Activated T-cell treated with anti-CD3 and anti-CD28 coated beads, Interleukin-2, amount 50 U/mL, for 4 hours (primary cell): ENCODE data around the gene MTMR8. TPM values are rescaled to one million over a fixed set of nuclear protein-coding genes. Genes with fewer than 3 reads are reported as not detected.
"Not testable (repeated sequence)": the region's sequence is repeated elsewhere in the genome, so short reads cannot be mapped to it uniquely, and the experiment has no call there.

ENCODE experiments used
- ATAC-seq, 2 donors: fragments of 200-7000 bp; cut with Tn5 transposase; one replicate each; pipeline ENCODE4 v1.10.0; 2021
- DNase-seq: peaks from one replicate; pipeline ENCODE4 v3.0.0-alpha.2; 2020
- H3K27me3 Mint-ChIP-seq: one replicate; pipeline ENCODE4 v1.8.0; 2021; ENCODE audit warnings: low read depth, mixed read lengths
- H3K36me3 Mint-ChIP-seq: one replicate; pipeline ENCODE4 v1.8.0; 2022; ENCODE audit warnings: mixed read lengths; ENCODE audit not compliant: insufficient read depth
- H3K4me1 Mint-ChIP-seq: one replicate; pipeline ENCODE4 v1.8.0; 2021; ENCODE audit warnings: low read depth, mixed read lengths
- H3K4me3 Mint-ChIP-seq: one replicate; pipeline ENCODE4 v1.8.0; 2021; ENCODE audit warnings: mild to moderate bottlenecking, moderate library complexity, mixed read lengths
- H3K9me3 Mint-ChIP-seq: one replicate; pipeline ENCODE4 v1.8.0; 2021; ENCODE audit warnings: mixed read lengths
- total RNA-seq, 3 donors: library from RNA; stranded (reverse); gene quantifications; one replicate each; pipeline ENCODE4 v1.2.1, GENCODE V29; 2021

MTMR8 gene
- total RNA-seq, result 1 to 10 TPM; 1.4 to 1.8 (median 1.8) TPM

- H3K36me3 Mint-ChIP-seq, result no peaks in the 10 kb centered on the region
- no peaks in the 10 kb centered on the region for H3K27me3 Mint-ChIP-seq
- ATAC-seq (peak; percentile 96 to 97), DNase-seq (peak; percentile 70)
- no peaks in the 10 kb centered on the region for H3K9me3 Mint-ChIP-seq
- peak within 1 kb of the TSS; percentile 92 for H3K4me3 Mint-ChIP-seq
- H3K4me1 Mint-ChIP-seq, result peaks cover 18% of the 10 kb centered on the region
Observed at GRCh38 chrX:64394874-64395567, at the start of gene MTMR8. TSS of gene MTMR8 (minus strand) at chrX:64395452. CDS start at chrX:64395363, 89 bp downstream.

- no peaks in the 10 kb centered on the region for H3K27me3 Mint-ChIP-seq
- ATAC-seq, result no peak
- peaks cover 8% of the 10 kb centered on the region for H3K9me3 Mint-ChIP-seq
- DNase-seq, result no peak
- no peaks in the 10 kb centered on the region for H3K36me3 Mint-ChIP-seq
- no peak overlapping the region for H3K4me3 Mint-ChIP-seq
- no peaks in the 10 kb centered on the region for H3K4me1 Mint-ChIP-seq
Observed at GRCh38 chrX:64439551-64439950, 44.3 kb upstream of the MTMR8 start.

- no peak for ATAC-seq
- H3K4me1 Mint-ChIP-seq, result no peaks in the 10 kb centered on the region
- no peaks in the 10 kb centered on the region for H3K27me3 Mint-ChIP-seq
- H3K36me3 Mint-ChIP-seq, result no peaks in the 10 kb centered on the region
- peaks cover 5% of the 10 kb centered on the region for H3K9me3 Mint-ChIP-seq
- no peak overlapping the region for H3K4me3 Mint-ChIP-seq
- DNase-seq, result no peak
Observed at GRCh38 chrX:64437665-64438064, 42.4 kb upstream of the MTMR8 start.

GRCh38 chrX:64437218-64437617 lies 42.0 kb upstream of the MTMR8 start:
- no peak for DNase-seq
- no peak overlapping the region for H3K4me3 Mint-ChIP-seq
- H3K4me1 Mint-ChIP-seq, result no peaks in the 10 kb centered on the region
- H3K9me3 Mint-ChIP-seq, result peaks cover 3% of the 10 kb centered on the region
- no peaks in the 10 kb centered on the region for H3K27me3 Mint-ChIP-seq
- ATAC-seq, result no peak
- H3K36me3 Mint-ChIP-seq, result no peaks in the 10 kb centered on the region

GRCh38 chrX:64428371-64428770 lies 33.1 kb upstream of the MTMR8 start:
- no peaks in the 10 kb centered on the region for H3K9me3 Mint-ChIP-seq
- no peak for DNase-seq
- H3K36me3 Mint-ChIP-seq, result no peaks in the 10 kb centered on the region
- peaks cover 3% of the 10 kb centered on the region for H3K27me3 Mint-ChIP-seq
- H3K4me1 Mint-ChIP-seq, result no peaks in the 10 kb centered on the region
- ATAC-seq, result no peak
- no peak overlapping the region for H3K4me3 Mint-ChIP-seq

- DNase-seq, result no peak
Observed at GRCh38 chrX:64427787-64428186, 32.5 kb upstream of the MTMR8 start.

GRCh38 chrX:64427281-64427680 lies 32.0 kb upstream of the MTMR8 start:
- no peaks in the 10 kb centered on the region for H3K9me3 Mint-ChIP-seq
- no peak for DNase-seq
- H3K4me3 Mint-ChIP-seq, result no peak overlapping the region
- H3K27me3 Mint-ChIP-seq, result peaks cover 3% of the 10 kb centered on the region
- no peaks in the 10 kb centered on the region for H3K36me3 Mint-ChIP-seq
- no peaks in the 10 kb centered on the region for H3K4me1 Mint-ChIP-seq
- no peak for ATAC-seq

More at GRCh38 chrX:64427787-64428186, 32.5 kb upstream of the MTMR8 start:
- no peaks in the 10 kb centered on the region for H3K4me1 Mint-ChIP-seq
- H3K27me3 Mint-ChIP-seq, result peaks cover 3% of the 10 kb centered on the region
- H3K9me3 Mint-ChIP-seq, result no peaks in the 10 kb centered on the region
- H3K36me3 Mint-ChIP-seq, result no peaks in the 10 kb centered on the region
- peak; percentile 34 to 79 for ATAC-seq
- no peak overlapping the region for H3K4me3 Mint-ChIP-seq

GRCh38 chrX:64409730-64410129 lies 14.5 kb upstream of the MTMR8 start:
- H3K4me3 Mint-ChIP-seq, H3K27me3 Mint-ChIP-seq, H3K4me1 Mint-ChIP-seq, H3K9me3 Mint-ChIP-seq, DNase-seq, H3K36me3 Mint-ChIP-seq, ATAC-seq: not testable (repeated sequence)

GRCh38 chrX:64398088-64398487 lies 2.8 kb upstream of the MTMR8 start:
- peaks cover 7% of the 10 kb centered on the region for H3K27me3 Mint-ChIP-seq
- no peak for ATAC-seq
- H3K4me3 Mint-ChIP-seq, result no peak overlapping the region
- H3K9me3 Mint-ChIP-seq, result no peaks in the 10 kb centered on the region
- H3K4me1 Mint-ChIP-seq, result peaks cover 9% of the 10 kb centered on the region
- no peak for DNase-seq
- no peaks in the 10 kb centered on the region for H3K36me3 Mint-ChIP-seq

- no peak for DNase-seq
- Mint-ChIP-seq H3K36me3 (no peaks in the 10 kb centered on the region), H3K4me3 (peak overlapping the region; percentile 92), H3K4me1 (peaks cover 18% of the 10 kb centered on the region), H3K27me3 (peaks cover under 1% of the 10 kb centered on the region), H3K9me3 (no peaks in the 10 kb centered on the region)
- ATAC-seq, result peak in 1 of 2 donors; percentile 15
Observed at GRCh38 chrX:64395568-64395929, 297 bp upstream of the MTMR8 start.

GRCh38 chrX:64394059-64394873 lies 986 bp downstream of the MTMR8 start:
- Mint-ChIP-seq H3K27me3 (no peaks in the 10 kb centered on the region), H3K36me3 (no peaks in the 10 kb centered on the region), H3K4me1 (peaks cover 18% of the 10 kb centered on the region), H3K4me3 (peak overlapping the region; percentile 92), H3K9me3 (no peaks in the 10 kb centered on the region)
- ATAC-seq, result peak in 1 of 2 donors; percentile 26
- no peak for DNase-seq

- H3K4me1 Mint-ChIP-seq, result peaks cover 18% of the 10 kb centered on the region
- no peaks in the 10 kb centered on the region for H3K27me3 Mint-ChIP-seq
- H3K4me3 Mint-ChIP-seq, result no peak overlapping the region
- H3K9me3 Mint-ChIP-seq, result peaks cover 10% of the 10 kb centered on the region
- peaks cover 18% of the 10 kb centered on the region for H3K36me3 Mint-ChIP-seq
- DNase-seq (no peak), ATAC-seq (no peak)
Observed at GRCh38 chrX:64389489-64389888, 5.8 kb downstream of the MTMR8 start.

- not testable (repeated sequence) for H3K4me1 Mint-ChIP-seq, H3K27me3 Mint-ChIP-seq, ATAC-seq, DNase-seq, H3K4me3 Mint-ChIP-seq
- H3K36me3 Mint-ChIP-seq, result peaks cover 30% of the 10 kb centered on the region
- H3K9me3 Mint-ChIP-seq, result peaks cover 26% of the 10 kb centered on the region
Observed at GRCh38 chrX:64380789-64381188, 14.5 kb downstream of the MTMR8 start.

- Mint-ChIP-seq H3K27me3 (no peaks in the 10 kb centered on the region), H3K4me3 (no peak overlapping the region), H3K9me3 (peaks cover 21% of the 10 kb centered on the region), H3K4me1 (no peaks in the 10 kb centered on the region), H3K36me3 (peaks cover 26% of the 10 kb centered on the region)
- no peak for ATAC-seq
- no peak for DNase-seq
Observed at GRCh38 chrX:64379924-64380323, 15.3 kb downstream of the MTMR8 start.

- no peak for DNase-seq
- Mint-ChIP-seq H3K4me3 (no peak overlapping the region), H3K27me3 (no peaks in the 10 kb centered on the region), H3K36me3 (peaks cover 24% of the 10 kb centered on the region), H3K9me3 (peaks cover 22% of the 10 kb centered on the region), H3K4me1 (no peaks in the 10 kb centered on the region)
- no peak for ATAC-seq
Observed at GRCh38 chrX:64377753-64378152, 17.5 kb downstream of the MTMR8 start.
